Neural cell (in vitro differentiated cells): Measurements from ENCODE around the gene SPP1.

Source experiments
- CTCF ChIP-seq: fragments of 450-650 bp; IDR thresholded peaks from 2 replicates; pipeline ENCODE4 v1.5.1; 2014; ENCODE audit warnings: antibody characterized with exemption, mild to moderate bottlenecking, moderate library complexity; ENCODE audit not compliant: poor library complexity, severe bottlenecking
- EP300 ChIP-seq: fragments of 450-650 bp; conservative IDR thresholded peaks from 2 replicates; pipeline ENCODE4 v1.6.1; 2014; ENCODE audit warnings: antibody characterized with exemption, mild to moderate bottlenecking, moderate library complexity; ENCODE audit not compliant: poor library complexity, severe bottlenecking
- EZH2 ChIP-seq: fragments of 200-600, 300-800 bp; shearing (Covaris generic), sonication (generic); IDR thresholded peaks from 2 replicates; pipeline ENCODE4 v1.6.1; 2014; ENCODE audit warnings: antibody characterized with exemption, low read length, borderline replicate concordance, mild to moderate bottlenecking; ENCODE audit not compliant: insufficient read depth, poor library complexity, severe bottlenecking
- POLR2AphosphoS5 ChIP-seq: IDR thresholded peaks from 2 replicates; pipeline ENCODE4 v1.6.1; 2012
- RAD21 ChIP-seq: fragments of 450-650 bp; conservative IDR thresholded peaks from 2 replicates; pipeline ENCODE4 v1.6.1; 2014; ENCODE audit warnings: antibody characterized with exemption, mild to moderate bottlenecking, moderate library complexity
- REST ChIP-seq: IDR thresholded peaks from 2 replicates; pipeline ENCODE4 v1.6.1; 2012; ENCODE audit warnings: borderline replicate concordance
- TAF1 ChIP-seq: IDR thresholded peaks from 2 replicates; pipeline ENCODE4 v1.6.1; 2012; ENCODE audit warnings: low read depth

GRCh38 chr4:87939978-87940690, 35.4 kb upstream of the SPP1 start:
- TF ChIP-seq CTCF = no peak
- TF ChIP-seq POLR2AphosphoS5 = peak; percentile 69
- no peak for TF ChIP-seq RAD21
- TF ChIP-seq TAF1 = no peak
- no peak for TF ChIP-seq EZH2
- TF ChIP-seq EP300 = peak; percentile 72
- peak; percentile 22 for TF ChIP-seq REST
